Measurements from ENCODE around the gene ALG14. TPM values are rescaled to one million over a fixed set of nuclear protein-coding genes. Genes with fewer than 3 reads are reported as not detected.
A peak's percentile ranks its signal among the peaks of the same experiment; 100 is the strongest.

ALG14 gene
- total RNA-seq, 1 donor from 2014 or later: 7.5 TPM

DNA sequence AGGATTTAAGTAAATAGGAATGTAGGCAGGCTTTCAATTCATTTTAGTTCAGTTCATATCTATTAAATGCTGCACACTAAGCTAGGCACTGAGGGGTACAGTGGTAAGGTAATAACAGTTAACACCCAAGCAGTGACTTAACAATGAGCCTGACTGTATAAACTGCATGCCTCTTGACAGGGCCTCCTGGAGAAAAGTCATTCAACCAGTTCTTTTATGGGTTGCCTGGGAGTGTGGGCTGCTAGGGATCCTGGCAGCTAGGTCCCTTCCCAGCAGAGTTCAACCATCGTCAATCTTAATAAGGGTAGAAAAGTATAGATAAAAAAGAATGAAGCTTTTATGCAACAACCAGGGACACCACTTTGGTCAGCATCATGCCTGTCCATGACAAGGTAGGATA, 8.1 kb upstream of the ALG14 start:
- Mint-ChIP-seq H3K27ac (no peak overlapping the region), H3K27me3 (peaks cover 4% of the 10 kb centered on the region), H3K4me1 (peaks cover 4% of the 10 kb centered on the region), H3K9me3 (no peaks in the 10 kb centered on the region), H3K36me3 (ENCODE audit: low read depth) (no peaks in the 10 kb centered on the region), H3K4me3 (no peak overlapping the region)
- intact Hi-C loops (cut with micrococcal nuclease): no loop called here
- ATAC-seq (ENCODE audit: low read depth): no peak
- ChIA-PET CTCF (interaction anchor here (1.0 to 1.1 kb wide), 2 partner anchors 33 to 153 kb away, joined by 3 to 5 read pairs; partner anchors contain the start of gene RWDD3), POLR2A (no interaction called here)
- TF ChIP-seq, protein P1, sequence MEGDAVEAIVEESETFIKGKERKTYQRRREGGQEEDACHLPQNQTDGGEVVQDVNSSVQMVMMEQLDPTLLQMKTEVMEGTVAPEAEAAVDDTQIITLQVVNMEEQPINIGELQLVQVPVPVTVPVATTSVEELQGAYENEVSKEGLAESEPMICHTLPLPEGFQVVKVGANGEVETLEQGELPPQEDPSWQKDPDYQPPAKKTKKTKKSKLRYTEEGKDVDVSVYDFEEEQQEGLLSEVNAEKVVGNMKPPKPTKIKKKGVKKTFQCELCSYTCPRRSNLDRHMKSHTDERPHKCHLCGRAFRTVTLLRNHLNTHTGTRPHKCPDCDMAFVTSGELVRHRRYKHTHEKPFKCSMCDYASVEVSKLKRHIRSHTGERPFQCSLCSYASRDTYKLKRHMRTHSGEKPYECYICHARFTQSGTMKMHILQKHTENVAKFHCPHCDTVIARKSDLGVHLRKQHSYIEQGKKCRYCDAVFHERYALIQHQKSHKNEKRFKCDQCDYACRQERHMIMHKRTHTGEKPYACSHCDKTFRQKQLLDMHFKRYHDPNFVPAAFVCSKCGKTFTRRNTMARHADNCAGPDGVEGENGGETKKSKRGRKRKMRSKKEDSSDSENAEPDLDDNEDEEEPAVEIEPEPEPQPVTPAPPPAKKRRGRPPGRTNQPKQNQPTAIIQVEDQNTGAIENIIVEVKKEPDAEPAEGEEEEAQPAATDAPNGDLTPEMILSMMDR (IDR thresholded peaks at IDR 0.05): no peak
- no peak for DNase-seq

DNA sequence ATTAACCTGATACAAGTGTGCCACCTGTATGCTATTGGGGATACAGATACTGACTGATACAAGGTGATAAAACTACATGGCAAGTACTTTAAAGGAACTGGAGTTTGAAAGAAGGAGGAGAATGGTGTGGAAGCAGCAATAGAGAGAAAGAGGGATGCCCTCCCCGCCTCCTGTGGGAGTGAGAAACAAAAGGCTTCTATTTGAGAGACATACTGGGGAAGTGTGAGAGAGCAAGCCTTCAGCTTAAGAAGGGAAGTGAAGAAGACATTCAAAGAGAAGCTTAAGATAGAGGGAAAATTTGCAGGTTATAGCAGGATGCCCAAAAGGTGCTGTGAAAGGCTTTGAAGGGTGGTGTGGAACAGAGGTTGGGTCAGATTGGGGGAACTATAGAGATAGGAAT, 7.7 kb upstream of the ALG14 start:
- no peak overlapping the region for H3K27ac Mint-ChIP-seq
- TF ChIP-seq, protein P1 (IDR thresholded peaks at IDR 0.05): no peak
- no peaks in the 10 kb centered on the region for H3K36me3 Mint-ChIP-seq (ENCODE audit: low read depth)
- peaks cover 7% of the 10 kb centered on the region for H3K27me3 Mint-ChIP-seq
- intact Hi-C loops (cut with micrococcal nuclease): no loop called here
- H3K9me3 Mint-ChIP-seq: no peaks in the 10 kb centered on the region
- H3K4me1 Mint-ChIP-seq: peaks cover 4% of the 10 kb centered on the region
- no peak for ATAC-seq (ENCODE audit: low read depth)
- ChIA-PET CTCF (interaction anchor here (1.0 to 1.1 kb wide), 2 partner anchors 33 to 154 kb away, joined by 3 to 5 read pairs; partner anchors contain the start of gene RWDD3), POLR2A (no interaction called here)
- DNase-seq: no peak
- H3K4me3 Mint-ChIP-seq: no peak overlapping the region

DNA sequence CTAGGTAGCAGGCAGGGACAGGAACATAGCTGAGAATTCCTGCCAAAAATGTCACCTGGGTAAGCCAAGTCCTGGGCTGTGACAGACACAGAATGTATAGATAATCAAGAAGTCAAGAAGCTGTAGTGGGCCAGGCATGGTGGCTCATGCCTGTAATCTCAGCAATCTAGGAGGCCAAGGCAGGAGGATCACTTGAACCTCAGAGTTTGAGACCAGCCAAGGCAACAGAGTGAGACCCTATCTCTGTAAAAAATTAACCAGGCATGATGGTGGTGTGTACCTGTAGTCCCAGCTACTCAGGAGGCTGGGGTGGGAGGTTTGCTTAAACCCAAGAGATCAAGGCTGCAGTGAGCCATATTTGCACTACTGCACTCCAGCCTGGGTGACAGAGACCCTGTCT, 3.3 kb upstream of the ALG14 start:
- H3K4me1 Mint-ChIP-seq: peaks cover 20% of the 10 kb centered on the region
- H3K27ac Mint-ChIP-seq: no peak overlapping the region
- intact Hi-C loops (cut with micrococcal nuclease): no loop called here
- DNase-seq: no peak
- ChIA-PET CTCF (interaction anchor here (1.4 to 2.0 kb wide), 3 partner anchors 8 to 158 kb away, joined by 3 to 8 read pairs (median 5); partner anchors contain the start of gene RWDD3), POLR2A (no interaction called here)
- H3K36me3 Mint-ChIP-seq (ENCODE audit: low read depth): peaks cover 7% of the 10 kb centered on the region
- TF ChIP-seq, protein P1 (IDR thresholded peaks at IDR 0.05): no peak
- no peaks in the 10 kb centered on the region for H3K9me3 Mint-ChIP-seq
- peaks cover 3% of the 10 kb centered on the region for H3K27me3 Mint-ChIP-seq
- ATAC-seq (ENCODE audit: low read depth): no peak
- no peak overlapping the region for H3K4me3 Mint-ChIP-seq

DNA sequence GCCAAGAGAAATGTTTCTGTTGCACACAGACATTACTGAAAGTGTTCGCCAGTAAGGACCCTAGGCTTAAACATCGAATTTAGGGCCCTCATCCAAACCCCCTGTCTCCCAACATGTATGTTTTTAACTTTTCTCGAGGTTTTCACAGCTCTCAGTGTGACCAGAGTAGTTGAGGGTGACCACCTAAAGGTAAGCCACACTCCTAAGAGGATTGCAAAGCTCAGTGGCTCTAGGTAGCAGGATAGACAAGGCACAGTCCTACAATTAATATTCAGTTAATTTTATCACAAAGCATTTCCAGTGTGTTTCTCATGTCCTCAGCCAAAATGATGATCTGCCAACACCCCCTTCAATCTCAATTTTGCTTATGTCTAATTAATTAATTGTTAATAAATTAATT, 695 bp upstream of the ALG14 start:
- ATAC-seq (ENCODE audit: low read depth): no peak
- H3K27ac Mint-ChIP-seq: peak overlapping the region; percentile 99
- no peak for DNase-seq
- intact Hi-C loops (cut with micrococcal nuclease): loop anchor here (2.0 kb wide), 3 partner anchors 31 to 1649 kb away; partner anchors contain the start of gene GCLM
- TF ChIP-seq, protein P1 (IDR thresholded peaks at IDR 0.05): no peak
- POLR2A ChIA-PET: interaction anchor here (0.5 to 1.6 kb wide), 12 partner anchors 11 to 1727 kb away, joined by 3 to 25 read pairs (median 4); partner anchors contain the start of gene RWDD3
- peaks cover 9% of the 10 kb centered on the region for H3K36me3 Mint-ChIP-seq (ENCODE audit: low read depth)
- peaks cover 3% of the 10 kb centered on the region for H3K27me3 Mint-ChIP-seq
- H3K4me3 Mint-ChIP-seq: peak overlapping the region; percentile 100
- no peaks in the 10 kb centered on the region for H3K9me3 Mint-ChIP-seq
- CTCF ChIA-PET: interaction anchor here (1.1 to 1.8 kb wide), 5 partner anchors 11 to 219 kb away, joined by 3 to 8 read pairs (median 6); partner anchors contain the start of genes RWDD3 and TLCD4
- H3K4me1 Mint-ChIP-seq: peaks cover 20% of the 10 kb centered on the region

DNA sequence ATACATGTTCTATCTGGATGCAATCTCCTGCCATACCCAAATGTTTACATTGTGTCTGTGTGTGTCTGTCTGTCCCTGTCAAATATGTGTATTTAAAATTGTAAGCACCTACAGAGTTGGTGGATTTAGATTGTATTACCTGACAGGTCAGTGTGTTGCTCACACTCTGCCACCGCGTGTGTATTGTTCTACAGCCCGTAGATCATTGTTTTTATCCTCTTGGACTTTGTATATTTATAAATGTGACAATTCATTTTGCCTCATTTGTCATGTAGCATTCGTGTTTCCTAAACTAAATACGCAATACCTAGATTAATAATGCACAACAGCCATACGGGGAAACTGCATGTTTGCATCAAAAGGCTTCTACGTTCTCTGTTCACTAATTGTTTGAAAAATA, 634 bp downstream of the ALG14 start:
- TF ChIP-seq, protein P1 (IDR thresholded peaks at IDR 0.05): no peak
- Mint-ChIP-seq H3K36me3 (ENCODE audit: low read depth) (peaks cover 9% of the 10 kb centered on the region), H3K9me3 (no peaks in the 10 kb centered on the region), H3K4me3 (peak overlapping the region; percentile 100), H3K27me3 (peaks cover 3% of the 10 kb centered on the region), H3K27ac (peak overlapping the region; percentile 99), H3K4me1 (peaks cover 20% of the 10 kb centered on the region)
- POLR2A ChIA-PET: interaction anchor here (1.1 to 1.2 kb wide), 3 partner anchors 12 to 1226 kb away, joined by 3 to 7 read pairs (median 3); no protein-coding TSS in a partner anchor
- intact Hi-C loops (cut with micrococcal nuclease): loop anchor here (1.0 to 2.0 kb wide), 7 partner anchors 29 to 1651 kb away; partner anchors contain the start of genes ABCD3, CNN3, GCLM and RWDD3
- no peak for ATAC-seq (ENCODE audit: low read depth)
- CTCF ChIA-PET: interaction anchor here (1.8 kb wide), 1 partner anchor 218 kb away, joined by 8 read pairs; no protein-coding TSS in a partner anchor
- DNase-seq: no peak

All from activated B cell treated with CpG ODN at 0.5 μM for 24 hours (primary cell).